OCI-LY3 (cell line): ENCODE data around the gene ITM2C.

Experiments
- EZH2phosphoT487 ChIP-seq: fragments of 200-600 bp; shearing (Covaris generic); IDR thresholded peaks from 2 replicates; pipeline ENCODE4 v1.6.1; 2018; ENCODE audit warnings: antibody characterized with exemption, mixed run types, low read depth
- TF ChIP-seq, protein P1 (sequence below): fragments of 200-600, 300-600 bp; sonication (generic); IDR thresholded peaks from 2 replicates; pipeline ENCODE4 v1.5.1; 2014; ENCODE audit warnings: antibody characterized with exemption, low read length, low read depth

- TF ChIP-seq, protein P1, sequence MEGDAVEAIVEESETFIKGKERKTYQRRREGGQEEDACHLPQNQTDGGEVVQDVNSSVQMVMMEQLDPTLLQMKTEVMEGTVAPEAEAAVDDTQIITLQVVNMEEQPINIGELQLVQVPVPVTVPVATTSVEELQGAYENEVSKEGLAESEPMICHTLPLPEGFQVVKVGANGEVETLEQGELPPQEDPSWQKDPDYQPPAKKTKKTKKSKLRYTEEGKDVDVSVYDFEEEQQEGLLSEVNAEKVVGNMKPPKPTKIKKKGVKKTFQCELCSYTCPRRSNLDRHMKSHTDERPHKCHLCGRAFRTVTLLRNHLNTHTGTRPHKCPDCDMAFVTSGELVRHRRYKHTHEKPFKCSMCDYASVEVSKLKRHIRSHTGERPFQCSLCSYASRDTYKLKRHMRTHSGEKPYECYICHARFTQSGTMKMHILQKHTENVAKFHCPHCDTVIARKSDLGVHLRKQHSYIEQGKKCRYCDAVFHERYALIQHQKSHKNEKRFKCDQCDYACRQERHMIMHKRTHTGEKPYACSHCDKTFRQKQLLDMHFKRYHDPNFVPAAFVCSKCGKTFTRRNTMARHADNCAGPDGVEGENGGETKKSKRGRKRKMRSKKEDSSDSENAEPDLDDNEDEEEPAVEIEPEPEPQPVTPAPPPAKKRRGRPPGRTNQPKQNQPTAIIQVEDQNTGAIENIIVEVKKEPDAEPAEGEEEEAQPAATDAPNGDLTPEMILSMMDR = no peak
- no peak for TF ChIP-seq EZH2phosphoT487
Observed at GRCh38 chr2:230927711-230928341, 63.1 kb downstream of the ITM2C start.
